ENCODE results near the gene SLC4A1AP. TPM values are rescaled to one million over a fixed set of nuclear protein-coding genes. Genes with fewer than 3 reads are reported as not detected.

SLC4A1AP gene
- polyA plus RNA-seq, 1 of the 3 experiments (the other 2 are of a cell fraction) = 9.4 TPM

DNA sequence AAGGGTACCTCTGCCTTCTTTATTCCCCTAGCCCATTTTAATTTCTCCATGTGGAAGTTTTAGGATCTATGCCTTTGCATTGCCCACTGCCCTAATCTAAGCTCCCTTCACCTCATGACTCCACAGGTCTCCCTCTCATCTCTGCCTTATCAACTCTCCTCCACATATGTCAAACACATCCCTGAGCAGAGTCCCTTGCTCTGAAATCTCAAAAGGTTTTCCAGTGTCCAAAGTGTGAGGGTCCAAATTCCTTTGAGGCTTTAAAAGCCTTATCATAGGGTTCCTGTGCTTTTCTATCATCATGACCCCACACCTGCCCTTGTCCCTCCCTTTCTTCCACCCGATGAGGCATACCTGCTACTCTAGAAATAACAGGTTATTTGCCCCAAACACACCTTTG, 38.6 kb downstream of the SLC4A1AP start:
- H3K4me1 ChIP-seq (ENCODE audit: control insufficient read depth in 1 of 2, insufficient read depth in 2 of 2, low read depth in 1 of 2, low read length in 1 of 2) = peaks cover 10 to 16% of the 10 kb centered on the region in 2 experiments; a peak in 3 of 4 replicates
- no peaks in the 10 kb centered on the region for H4K20me1 ChIP-seq (ENCODE audit: insufficient read depth)
- no peak for TF ChIP-seq CHD2 (IDR thresholded peaks at IDR 0.05; ENCODE audit: low read length, partially characterized antibody)
- TF ChIP-seq, protein P1, sequence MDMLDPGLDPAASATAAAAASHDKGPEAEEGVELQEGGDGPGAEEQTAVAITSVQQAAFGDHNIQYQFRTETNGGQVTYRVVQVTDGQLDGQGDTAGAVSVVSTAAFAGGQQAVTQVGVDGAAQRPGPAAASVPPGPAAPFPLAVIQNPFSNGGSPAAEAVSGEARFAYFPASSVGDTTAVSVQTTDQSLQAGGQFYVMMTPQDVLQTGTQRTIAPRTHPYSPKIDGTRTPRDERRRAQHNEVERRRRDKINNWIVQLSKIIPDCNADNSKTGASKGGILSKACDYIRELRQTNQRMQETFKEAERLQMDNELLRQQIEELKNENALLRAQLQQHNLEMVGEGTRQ (IDR thresholded peaks at IDR 0.05; ENCODE audit: borderline replicate concordance, low read depth, low read length) = no peak
- TF ChIP-seq POLR2AphosphoS5 (IDR thresholded peaks at IDR 0.05; ENCODE audit: low read depth, low read length) = no peak
- TF ChIP-seq GABPA (IDR thresholded peaks at IDR 0.05; ENCODE audit: low read depth) = no peak
- no peak for TF ChIP-seq ELF1 (IDR thresholded peaks at IDR 0.05)
- TF ChIP-seq, protein P2, sequence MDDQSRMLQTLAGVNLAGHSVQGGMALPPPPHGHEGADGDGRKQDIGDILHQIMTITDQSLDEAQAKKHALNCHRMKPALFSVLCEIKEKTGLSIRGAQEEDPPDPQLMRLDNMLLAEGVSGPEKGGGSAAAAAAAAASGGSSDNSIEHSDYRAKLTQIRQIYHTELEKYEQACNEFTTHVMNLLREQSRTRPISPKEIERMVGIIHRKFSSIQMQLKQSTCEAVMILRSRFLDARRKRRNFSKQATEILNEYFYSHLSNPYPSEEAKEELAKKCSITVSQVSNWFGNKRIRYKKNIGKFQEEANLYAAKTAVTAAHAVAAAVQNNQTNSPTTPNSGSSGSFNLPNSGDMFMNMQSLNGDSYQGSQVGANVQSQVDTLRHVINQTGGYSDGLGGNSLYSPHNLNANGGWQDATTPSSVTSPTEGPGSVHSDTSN (IDR thresholded peaks at IDR 0.05) = no peak
- TF ChIP-seq TAF1 (IDR thresholded peaks at IDR 0.05; ENCODE audit: borderline replicate concordance, low read depth, low read length) = no peak
- no peak for TF ChIP-seq TCF12 (IDR thresholded peaks at IDR 0.05)
- no peak for TF ChIP-seq GATA2 (CRISPR knock-in tag; IDR thresholded peaks at IDR 0.05)
- no peak for TF ChIP-seq RFX5 (IDR thresholded peaks at IDR 0.05; ENCODE audit: low read length)
- no peak for TF ChIP-seq SMC3 (IDR thresholded peaks at IDR 0.05; ENCODE audit: low read depth, low read length)
- TF ChIP-seq JUND (IDR thresholded peaks at IDR 0.05) = no peak
- no peak for TF ChIP-seq FOXM1 (IDR thresholded peaks at IDR 0.05; ENCODE audit: low read depth)
- no peak for TF ChIP-seq EZH2phosphoT487 (IDR thresholded peaks at IDR 0.05; ENCODE audit: borderline replicate concordance, low read depth)
- TF ChIP-seq, protein P3, sequence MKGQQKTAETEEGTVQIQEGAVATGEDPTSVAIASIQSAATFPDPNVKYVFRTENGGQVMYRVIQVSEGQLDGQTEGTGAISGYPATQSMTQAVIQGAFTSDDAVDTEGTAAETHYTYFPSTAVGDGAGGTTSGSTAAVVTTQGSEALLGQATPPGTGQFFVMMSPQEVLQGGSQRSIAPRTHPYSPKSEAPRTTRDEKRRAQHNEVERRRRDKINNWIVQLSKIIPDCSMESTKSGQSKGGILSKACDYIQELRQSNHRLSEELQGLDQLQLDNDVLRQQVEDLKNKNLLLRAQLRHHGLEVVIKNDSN (IDR thresholded peaks at IDR 0.05; ENCODE audit: borderline replicate concordance, low read depth) = no peak
- TF ChIP-seq NRF1 (IDR thresholded peaks at IDR 0.05; ENCODE audit: low read depth, low read length) = no peak
- no peak for TF ChIP-seq YY1 (IDR thresholded peaks at IDR 0.05; ENCODE audit: low read depth)
- TF ChIP-seq, protein P4, sequence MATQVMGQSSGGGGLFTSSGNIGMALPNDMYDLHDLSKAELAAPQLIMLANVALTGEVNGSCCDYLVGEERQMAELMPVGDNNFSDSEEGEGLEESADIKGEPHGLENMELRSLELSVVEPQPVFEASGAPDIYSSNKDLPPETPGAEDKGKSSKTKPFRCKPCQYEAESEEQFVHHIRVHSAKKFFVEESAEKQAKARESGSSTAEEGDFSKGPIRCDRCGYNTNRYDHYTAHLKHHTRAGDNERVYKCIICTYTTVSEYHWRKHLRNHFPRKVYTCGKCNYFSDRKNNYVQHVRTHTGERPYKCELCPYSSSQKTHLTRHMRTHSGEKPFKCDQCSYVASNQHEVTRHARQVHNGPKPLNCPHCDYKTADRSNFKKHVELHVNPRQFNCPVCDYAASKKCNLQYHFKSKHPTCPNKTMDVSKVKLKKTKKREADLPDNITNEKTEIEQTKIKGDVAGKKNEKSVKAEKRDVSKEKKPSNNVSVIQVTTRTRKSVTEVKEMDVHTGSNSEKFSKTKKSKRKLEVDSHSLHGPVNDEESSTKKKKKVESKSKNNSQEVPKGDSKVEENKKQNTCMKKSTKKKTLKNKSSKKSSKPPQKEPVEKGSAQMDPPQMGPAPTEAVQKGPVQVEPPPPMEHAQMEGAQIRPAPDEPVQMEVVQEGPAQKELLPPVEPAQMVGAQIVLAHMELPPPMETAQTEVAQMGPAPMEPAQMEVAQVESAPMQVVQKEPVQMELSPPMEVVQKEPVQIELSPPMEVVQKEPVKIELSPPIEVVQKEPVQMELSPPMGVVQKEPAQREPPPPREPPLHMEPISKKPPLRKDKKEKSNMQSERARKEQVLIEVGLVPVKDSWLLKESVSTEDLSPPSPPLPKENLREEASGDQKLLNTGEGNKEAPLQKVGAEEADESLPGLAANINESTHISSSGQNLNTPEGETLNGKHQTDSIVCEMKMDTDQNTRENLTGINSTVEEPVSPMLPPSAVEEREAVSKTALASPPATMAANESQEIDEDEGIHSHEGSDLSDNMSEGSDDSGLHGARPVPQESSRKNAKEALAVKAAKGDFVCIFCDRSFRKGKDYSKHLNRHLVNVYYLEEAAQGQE (IDR thresholded peaks at IDR 0.05; ENCODE audit: low read depth, low read length) = no peak
- no peak for TF ChIP-seq EP300 (IDR thresholded peaks at IDR 0.05; ENCODE audit: borderline replicate concordance in 1 of 2, low read depth in 1 of 2, low read length in 1 of 2)
- 84% methylated on average over 1 of the region's 1 CpG for WGBS (ENCODE audit: low lambda C conversion rate)
- no peaks in the 10 kb centered on the region for H3K36me3 ChIP-seq (replicated peaks in 1 of 2; ENCODE audit: control insufficient read depth in 1 of 2, insufficient read depth in 2 of 2, low read length in 1 of 2)
- H3K4me2 ChIP-seq = no peak overlapping the region
- DNase-seq = no peak
- no peak overlapping the region for H2AFZ ChIP-seq (ENCODE audit: low read depth)
- no peak overlapping the region for H3K9ac ChIP-seq
- H3F3A ChIP-seq (replicated peaks; ENCODE audit: insufficient read depth) = peaks cover 20% of the 10 kb centered on the region
- H3K27me3 ChIP-seq (ENCODE audit: insufficient read depth) = no peaks in the 10 kb centered on the region
- no peak overlapping the region for H3K27ac ChIP-seq (ENCODE audit: low read depth in 2 of 2, low read length in 1 of 2)
- ChIA-PET POLR2A (no interaction called here), CTCF (interaction anchor here (0.6 to 18.8 kb wide), 6 partner anchors 11 to 701 kb away, joined by 3 to 333 read pairs (median 14); no protein-coding TSS in a partner anchor)
- H3K9me2 ChIP-seq = no peaks in the 10 kb centered on the region
- H3K79me2 ChIP-seq (ENCODE audit: insufficient read depth) = no peaks in the 10 kb centered on the region
- no peak overlapping the region for H3K4me3 ChIP-seq (ENCODE audit: low read depth in 2 of 2, low read length in 1 of 2)
- no peaks in the 10 kb centered on the region for H3K9me3 ChIP-seq

Measured in SK-N-SH (cell line).